IPS DF 6.9 (cell line): ENCODE data around the gene GANAB.

Experiments
- DNase-seq: peaks from one replicate; pipeline ENCODE4 v3.0.0-alpha.2; 2013; ENCODE audit warnings: low read depth, low spot score
- H3K27ac ChIP-seq: one replicate; pipeline ENCODE4 v1.5.1; 2013; ENCODE audit warnings: low read length, control low read depth
- H3K27me3 ChIP-seq: 2 replicates; pipeline ENCODE4 v1.6.1; 2013; ENCODE audit warnings: mild to moderate bottlenecking, low read length; ENCODE audit not compliant: control insufficient read depth, insufficient read depth
- H3K36me3 ChIP-seq: 2 replicates; pipeline ENCODE4 v1.6.1; 2013; ENCODE audit warnings: low read length; ENCODE audit not compliant: control insufficient read depth, insufficient read depth
- H3K4me1 ChIP-seq: 2 replicates; pipeline ENCODE4 v1.6.1; 2013; ENCODE audit warnings: low read length; ENCODE audit not compliant: control insufficient read depth, insufficient read depth
- H3K4me3 ChIP-seq: 2 replicates; pipeline ENCODE4 v1.5.1; 2013; ENCODE audit warnings: mild to moderate bottlenecking, low read length
- H3K9me3 ChIP-seq: 2 replicates; pipeline ENCODE4 v1.6.1; 2013; ENCODE audit warnings: low read length, inconsistent platforms; ENCODE audit not compliant: control insufficient read depth, insufficient read depth
- WGBS: extraction: QIAGEN DNeasy Blood & Tissue Kit; methylation state at CpG from one replicate; pipeline ENCODE4 v1.1.7; 2013; ENCODE audit warnings: mixed read lengths, missing lambda C conversion rate; ENCODE audit not compliant: insufficient read length, insufficient coverage; 5-methylcytosine and 5-hydroxymethylcytosine counted together

GANAB gene

GRCh38 chr11:62608776-62609175 is 37.6 kb downstream of the GANAB start:
- no peaks in the 10 kb centered on the region; the same call in 1 of the 2 replicates for H3K4me1 ChIP-seq
- no peak overlapping the region for H3K4me3 ChIP-seq
- WGBS, result no CpG with 5 or more reads among the region's 12 CpGs
- no peaks in the 10 kb centered on the region for H3K9me3 ChIP-seq
- no peaks in the 10 kb centered on the region; the same call in 1 of the 2 replicates for H3K27me3 ChIP-seq
- DNase-seq, result no peak
- H3K36me3 ChIP-seq, result no peaks in the 10 kb centered on the region
- no peak overlapping the region for H3K27ac ChIP-seq

- H3K36me3 ChIP-seq, result no peaks in the 10 kb centered on the region
- DNase-seq, result no peak
- H3K27ac ChIP-seq, result no peak overlapping the region
Measured at GRCh38 chr11:62607714-62608113, 38.7 kb downstream of the GANAB start.

GRCh38 chr11:62605902-62606301 is 40.5 kb downstream of the GANAB start:
- no CpG with 5 or more reads among the region's 15 CpGs for WGBS
- Histone ChIP-seq H3K27ac (no peak overlapping the region), H3K4me1 (no peaks in the 10 kb centered on the region; the same call in 1 of the 2 replicates), H3K4me3 (no peak overlapping the region), H3K9me3 (no peaks in the 10 kb centered on the region), H3K27me3 (peaks cover 3% of the 10 kb centered on the region; the same call in 1 of the 2 replicates), H3K36me3 (no peaks in the 10 kb centered on the region)
- DNase-seq, result no peak

More at GRCh38 chr11:62607714-62608113, 38.7 kb downstream of the GANAB start:
- Histone ChIP-seq H3K4me3 (no peak overlapping the region), H3K9me3 (no peaks in the 10 kb centered on the region), H3K4me1 (no peaks in the 10 kb centered on the region; the same call in 1 of the 2 replicates), H3K27me3 (peaks cover 3% of the 10 kb centered on the region; the same call in 1 of the 2 replicates)
- no CpG with 5 or more reads among the region's 4 CpGs for WGBS

GRCh38 chr11:62605467-62605866 is 40.9 kb downstream of the GANAB start:
- no CpG with 5 or more reads among the region's 6 CpGs for WGBS
- no peaks in the 10 kb centered on the region for H3K4me1 ChIP-seq
- no peaks in the 10 kb centered on the region for H3K9me3 ChIP-seq
- DNase-seq, result no peak
- H3K27me3 ChIP-seq, result peaks cover 3% of the 10 kb centered on the region; the same call in 1 of the 2 replicates
- no peak overlapping the region for H3K27ac ChIP-seq
- H3K4me3 ChIP-seq, result no peak overlapping the region
- H3K36me3 ChIP-seq, result no peaks in the 10 kb centered on the region

GRCh38 chr11:62604460-62605120 is 41.8 kb downstream of the GANAB start:
- Histone ChIP-seq H3K4me3 (no peak overlapping the region), H3K9me3 (no peaks in the 10 kb centered on the region), H3K36me3 (no peaks in the 10 kb centered on the region), H3K27ac (no peak overlapping the region), H3K4me1 (peaks cover 3% of the 10 kb centered on the region; the same call in 1 of the 2 replicates), H3K27me3 (peaks cover 3% of the 10 kb centered on the region; the same call in 1 of the 2 replicates)
- DNase-seq, result no peak
- no CpG with 5 or more reads among the region's 13 CpGs for WGBS

GRCh38 chr11:62603776-62604299 is 42.6 kb downstream of the GANAB start:
- DNase-seq, result no peak
- no peaks in the 10 kb centered on the region for H3K36me3 ChIP-seq
- H3K9me3 ChIP-seq, result no peaks in the 10 kb centered on the region
- peaks cover 3% of the 10 kb centered on the region; the same call in 1 of the 2 replicates for H3K27me3 ChIP-seq
- peaks cover 4% of the 10 kb centered on the region; the same call in 1 of the 2 replicates for H3K4me1 ChIP-seq
- H3K27ac ChIP-seq, result no peak overlapping the region
- no CpG with 5 or more reads among the region's 8 CpGs for WGBS
- H3K4me3 ChIP-seq, result no peak overlapping the region

- H3K27ac ChIP-seq, result no peak overlapping the region
- DNase-seq, result no peak
- no CpG with 5 or more reads among the region's 13 CpGs for WGBS
- H3K9me3 ChIP-seq, result no peaks in the 10 kb centered on the region
- H3K27me3 ChIP-seq, result peaks cover 3% of the 10 kb centered on the region; the same call in 1 of the 2 replicates
- peaks cover 4% of the 10 kb centered on the region; the same call in 1 of the 2 replicates for H3K4me1 ChIP-seq
- peaks cover 3% of the 10 kb centered on the region; the same call in 1 of the 2 replicates for H3K36me3 ChIP-seq
- H3K4me3 ChIP-seq, result peak overlapping the region; percentile 28; the same call in 1 of the 2 replicates
Measured at GRCh38 chr11:62603072-62603408, 43.4 kb downstream of the GANAB start.

GRCh38 chr11:62602141-62603071 is 44.0 kb downstream of the GANAB start:
- H3K36me3 ChIP-seq, result peaks cover 9% of the 10 kb centered on the region; the same call in 1 of the 2 replicates
- peaks cover 3% of the 10 kb centered on the region; the same call in 1 of the 2 replicates for H3K27me3 ChIP-seq
- WGBS, result no CpG with 5 or more reads among the region's 96 CpGs
- no peaks in the 10 kb centered on the region for H3K9me3 ChIP-seq
- peak overlapping the region; percentile 28; the same call in 1 of the 2 replicates for H3K4me3 ChIP-seq
- no peak overlapping the region for H3K27ac ChIP-seq
- H3K4me1 ChIP-seq, result peaks cover 4% of the 10 kb centered on the region; the same call in 1 of the 2 replicates
- no peak for DNase-seq

- peaks cover 3% of the 10 kb centered on the region; the same call in 1 of the 2 replicates for H3K27me3 ChIP-seq
- peak; percentile 95 for DNase-seq
- H3K36me3 ChIP-seq, result peaks cover 14% of the 10 kb centered on the region
- WGBS, result no CpG with 5 or more reads among the region's 83 CpGs
- no peak within 1 kb of the TSS for H3K27ac ChIP-seq
- H3K4me1 ChIP-seq, result peaks cover 4% of the 10 kb centered on the region; the same call in 1 of the 2 replicates
- H3K4me3 ChIP-seq, result peak within 1 kb of the TSS; percentile 94
- H3K9me3 ChIP-seq, result no peaks in the 10 kb centered on the region
Measured at GRCh38 chr11:62601372-62602140, 44.9 kb downstream of the GANAB start, which contains the start of gene MTA2. Gene MTA2, minus strand, starts transcription at chr11:62601865. Its CDS starts 415 bp downstream, at chr11:62601450.
